PC-9 (cell line): Measurements from ENCODE around the gene RORC. TPM values are rescaled to one million over a fixed set of nuclear protein-coding genes. Genes with fewer than 3 reads are reported as not detected.

Experiments used
- BruUV-seq: library from RNA; stranded (reverse); fragments of 400-500 nt; replicated peaks from 2 replicates; lab custom pipeline; 2021; lab: Mats Ljungman, UMichigan
- CTCF ChIA-PET: fragments of 300-600 bp; sonication (Branson Sonifier 250); formaldehyde crosslinking; loops from one replicate; lab custom pipeline; 2022; ENCODE audit warnings: antibody characterized with exemption; lab: Charles Lee
- POLR2A ChIA-PET: fragments of 300-600 bp; sonication (Branson Sonifier 250); formaldehyde crosslinking; loops from one replicate; lab custom pipeline; 2022; ENCODE audit warnings: antibody characterized with exemption; ENCODE audit not compliant: unreplicated experiment; lab: Charles Lee
- DNase-seq, 2 experiments: peaks; one replicate each; pipeline versions ENCODE4 v3.0.0 to v3.0.0-alpha.2; 2015 to 2022; ENCODE audit warnings: mixed read lengths in 1 of 2
- H2AFZ ChIP-seq: fragments of 200-600 bp; sonication (generic); 2 replicates; pipeline ENCODE4 v1.8.1; 2017; ENCODE audit warnings: antibody characterized with exemption
- H3F3A ChIP-seq: fragments of 200-600 bp; sonication (generic); 2 replicates; pipeline ENCODE4 v1.8.1; 2017; ENCODE audit warnings: antibody characterized with exemption, mild to moderate bottlenecking, low read depth; ENCODE audit not compliant: insufficient read depth
- H3K27ac ChIP-seq: fragments of 200-600 bp; sonication (generic); 2 replicates; pipeline ENCODE4 v1.6.1; 2016; ENCODE audit warnings: mixed run types
- H3K27me3 ChIP-seq: fragments of 200-600 bp; sonication (generic); 2 replicates; pipeline ENCODE4 v1.6.1; 2016; ENCODE audit warnings: low read depth, mixed run types; ENCODE audit not compliant: insufficient read depth
- H3K36me3 ChIP-seq: fragments of 200-600 bp; sonication (generic); 2 replicates; pipeline ENCODE4 v1.6.1; 2016; ENCODE audit warnings: low read depth, mixed run types
- H3K4me1 ChIP-seq: fragments of 200-600 bp; sonication (generic); replicated peaks from 2 replicates; pipeline ENCODE4 v1.6.1; 2016; ENCODE audit warnings: mixed run types; ENCODE audit not compliant: insufficient read depth
- H3K4me2 ChIP-seq: fragments of 200-600 bp; sonication (generic); 2 replicates; pipeline ENCODE4 v1.6.1; 2017; ENCODE audit warnings: mixed run types
- H3K4me3 ChIP-seq: fragments of 200-600 bp; sonication (generic); 2 replicates; pipeline ENCODE4 v1.6.1; 2016; ENCODE audit warnings: mixed run types
- H3K79me2 ChIP-seq: fragments of 200-600 bp; sonication (generic); 2 replicates; pipeline ENCODE4 v1.6.1; 2017; ENCODE audit warnings: low read depth, mixed run types
- H3K9me2 ChIP-seq: fragments of 200-600 bp; sonication (generic); 2 replicates; pipeline ENCODE4 v1.8.1; 2017; ENCODE audit warnings: mild to moderate bottlenecking; ENCODE audit not compliant: insufficient read depth
- H3K9me3 ChIP-seq: fragments of 200-600 bp; sonication (generic); 2 replicates; pipeline ENCODE4 v1.8.1; 2016; ENCODE audit warnings: low read depth; ENCODE audit not compliant: insufficient read depth
- H4K20me1 ChIP-seq: fragments of 200-600 bp; sonication (generic); 2 replicates; pipeline ENCODE4 v1.8.1; 2017; ENCODE audit not compliant: insufficient read depth
- CTCF ChIP-seq: fragments of 200-600 bp; sonication (generic); conservative IDR thresholded peaks from 2 replicates; pipeline ENCODE4 v1.6.1; 2017; ENCODE audit warnings: mixed run types, antibody characterized with exemption, mild to moderate bottlenecking, moderate library complexity
- EZH2 ChIP-seq: fragments of 200-600 bp; sonication (generic); IDR thresholded peaks from 2 replicates; pipeline ENCODE4 v1.8.0; 2017; ENCODE audit warnings: antibody characterized with exemption, low read depth
- intact Hi-C: fragments of 100-400 bp; cut with micrococcal nuclease; formaldehyde crosslinking; loops from one replicate; pipeline ENCODE4 v1.10.0; 2022; ENCODE audit not compliant: unreplicated experiment
- total RNA-seq: library from RNA; stranded (reverse); gene quantifications from 2 replicates; pipeline ENCODE4 v1.2.3, GENCODE V29; 2021

RORC gene
- total RNA-seq, 1 experiment from 2014 or later: 0.35 TPM

- Histone ChIP-seq H3F3A (peaks cover 4% of the 10 kb centered on the region; the same call in 1 of the 2 replicates), H3K27ac (0 out of 2 replicates have a peak overlapping the region, but pooled peaks have one; percentile 13), H3K79me2 (0 out of 2 replicates have a peak, but pooled peaks cover 10% of the 10 kb centered on the region), H2AFZ (peak overlapping the region; percentile 100), H3K36me3 (no peaks in the 10 kb centered on the region), H3K9me3 (no peaks in the 10 kb centered on the region), H3K9me2 (no peaks in the 10 kb centered on the region), H3K27me3 (no peaks in the 10 kb centered on the region), H4K20me1 (no peaks in the 10 kb centered on the region), H3K4me1 (peaks cover 17% of the 10 kb centered on the region), H3K4me2 (peak overlapping the region; percentile 92), H3K4me3 (peak overlapping the region; percentile 78)
- ChIA-PET CTCF (no interaction called here), POLR2A (interaction anchor here (0.5 kb wide), 1 partner anchor 1818 kb away, joined by 7 read pairs; no protein-coding TSS in a partner anchor)
- peak in 1 of 2 experiments; percentile 9 for DNase-seq
- TSS peak; percentile 39 for BruUV-seq
- no peak for TF ChIP-seq CTCF
- TF ChIP-seq EZH2: no peak
- intact Hi-C loops: no loop called here
These were observed 40.5 kb downstream of the RORC start for GRCh38 chr1:151790940-151791651.

DNA sequence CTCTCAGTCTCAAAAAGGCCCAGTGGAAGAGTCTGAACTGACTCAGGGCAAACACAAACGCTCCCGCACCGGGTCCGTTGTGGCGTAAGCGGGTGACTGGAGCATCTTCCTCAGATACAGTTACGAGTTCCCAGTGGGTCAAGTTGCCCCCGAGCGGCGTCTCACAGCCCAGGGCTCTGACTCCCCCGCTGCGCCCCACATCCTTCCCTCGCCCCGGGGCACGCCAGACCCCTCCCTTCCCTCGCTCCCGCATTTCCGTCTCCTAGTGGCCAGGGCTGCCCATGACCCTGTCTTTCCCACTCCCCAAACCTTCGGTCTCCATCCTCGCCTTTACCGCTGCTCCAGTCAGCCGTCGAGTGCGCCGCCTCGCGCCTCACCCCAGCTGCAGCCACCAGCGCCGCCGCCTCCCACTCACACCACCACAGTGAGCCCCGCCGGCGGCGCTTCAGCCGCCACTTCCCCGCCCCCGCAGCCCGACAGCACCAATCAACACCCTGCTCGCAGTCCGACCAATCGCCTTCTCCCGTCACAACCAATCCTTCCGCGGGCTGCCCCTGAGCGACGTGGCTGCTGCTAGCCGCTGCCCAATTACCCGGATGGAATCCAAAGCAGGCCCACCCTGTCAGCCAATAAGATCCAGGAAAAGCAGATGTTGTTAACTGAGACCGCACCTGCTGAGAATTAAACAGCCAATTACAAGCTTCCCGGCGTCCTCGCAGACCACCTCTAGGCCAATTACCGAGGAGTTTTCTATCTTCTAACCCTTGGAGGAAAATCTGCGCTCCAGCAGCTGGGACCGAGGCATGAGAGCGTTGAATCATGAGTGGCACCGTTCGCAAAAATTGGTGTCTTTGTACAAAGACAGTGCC, 41.3 kb downstream of the RORC start, which contains the start of gene TDRKH:
TSS of gene TDRKH (minus strand) at position 430 of the 869 bp plus-strand sequence. CDS start 7,478 bp downstream, outside the sequence.
- 0 out of 2 replicates have a peak, but pooled peaks cover 10% of the 10 kb centered on the region for H3K79me2 ChIP-seq
- H3K27me3 ChIP-seq: no peaks in the 10 kb centered on the region
- ChIA-PET CTCF (no interaction called here), POLR2A (interaction anchor here (0.5 to 1.0 kb wide), 4 partner anchors 27 to 1818 kb away, joined by 4 to 9 read pairs (median 8); partner anchors contain the start of gene MRPL9)
- peak within 1 kb of the TSS; percentile 100 for H2AFZ ChIP-seq
- no peaks in the 10 kb centered on the region for H3K9me2 ChIP-seq
- H3K27ac ChIP-seq: 0 out of 2 replicates have a peak within 1 kb of the TSS, but pooled peaks have one; percentile 13
- peak within 1 kb of the TSS; percentile 92 for H3K4me2 ChIP-seq
- TF ChIP-seq CTCF (peak; percentile 41; the same call in 1 of the 2 replicates), EZH2 (no peak)
- peaks cover 4% of the 10 kb centered on the region; the same call in 1 of the 2 replicates for H3F3A ChIP-seq
- no TSS peak for BruUV-seq
- H3K4me1 ChIP-seq: peaks cover 17% of the 10 kb centered on the region
- intact Hi-C loops: no loop called here
- H3K9me3 ChIP-seq: no peaks in the 10 kb centered on the region
- DNase-seq: peak; percentile 98
- peak within 1 kb of the TSS; percentile 78 for H3K4me3 ChIP-seq
- H4K20me1 ChIP-seq: no peaks in the 10 kb centered on the region
- no peaks in the 10 kb centered on the region for H3K36me3 ChIP-seq

DNA sequence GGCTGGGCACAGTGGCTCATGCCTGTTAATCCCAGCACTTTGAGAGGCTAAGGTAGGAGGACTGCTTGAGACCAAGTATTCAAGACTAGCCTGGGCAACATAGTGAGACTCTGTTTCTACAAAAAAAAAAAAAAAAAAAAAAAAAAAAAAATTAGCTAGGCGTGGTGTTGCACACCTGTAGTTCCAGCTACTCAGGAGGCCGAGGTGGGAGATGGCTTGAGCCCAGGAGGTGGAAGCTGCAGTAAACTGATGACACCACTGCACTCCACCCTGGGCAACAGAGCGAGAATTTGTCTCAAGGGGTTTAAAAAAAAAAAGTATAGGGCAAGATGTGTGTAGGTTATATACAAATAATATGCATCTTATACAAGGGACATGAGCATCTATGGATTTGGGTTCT, 43.9 kb downstream of the RORC start:
- Histone ChIP-seq H4K20me1 (no peaks in the 10 kb centered on the region), H2AFZ (no peak overlapping the region), H3K79me2 (0 out of 2 replicates have a peak, but pooled peaks cover 9% of the 10 kb centered on the region), H3K4me2 (no peak overlapping the region), H3K27me3 (no peaks in the 10 kb centered on the region), H3K27ac (no peak overlapping the region), H3K9me3 (no peaks in the 10 kb centered on the region), H3K9me2 (no peaks in the 10 kb centered on the region), H3K4me3 (no peak overlapping the region), H3F3A (peaks cover 4% of the 10 kb centered on the region; the same call in 1 of the 2 replicates), H3K36me3 (no peaks in the 10 kb centered on the region), H3K4me1 (peaks cover 17% of the 10 kb centered on the region)
- ChIA-PET CTCF (no interaction called here), POLR2A (interaction anchor here (0.7 kb wide), 1 partner anchor 242 kb away, joined by 3 read pairs; no protein-coding TSS in a partner anchor)
- no TSS peak for BruUV-seq
- TF ChIP-seq EZH2 (no peak), CTCF (no peak)
- no peak for DNase-seq
- intact Hi-C loops: no loop called here
